ENCODE measurements around the gene SEMA3E.

The SEMA3E gene

DNA sequence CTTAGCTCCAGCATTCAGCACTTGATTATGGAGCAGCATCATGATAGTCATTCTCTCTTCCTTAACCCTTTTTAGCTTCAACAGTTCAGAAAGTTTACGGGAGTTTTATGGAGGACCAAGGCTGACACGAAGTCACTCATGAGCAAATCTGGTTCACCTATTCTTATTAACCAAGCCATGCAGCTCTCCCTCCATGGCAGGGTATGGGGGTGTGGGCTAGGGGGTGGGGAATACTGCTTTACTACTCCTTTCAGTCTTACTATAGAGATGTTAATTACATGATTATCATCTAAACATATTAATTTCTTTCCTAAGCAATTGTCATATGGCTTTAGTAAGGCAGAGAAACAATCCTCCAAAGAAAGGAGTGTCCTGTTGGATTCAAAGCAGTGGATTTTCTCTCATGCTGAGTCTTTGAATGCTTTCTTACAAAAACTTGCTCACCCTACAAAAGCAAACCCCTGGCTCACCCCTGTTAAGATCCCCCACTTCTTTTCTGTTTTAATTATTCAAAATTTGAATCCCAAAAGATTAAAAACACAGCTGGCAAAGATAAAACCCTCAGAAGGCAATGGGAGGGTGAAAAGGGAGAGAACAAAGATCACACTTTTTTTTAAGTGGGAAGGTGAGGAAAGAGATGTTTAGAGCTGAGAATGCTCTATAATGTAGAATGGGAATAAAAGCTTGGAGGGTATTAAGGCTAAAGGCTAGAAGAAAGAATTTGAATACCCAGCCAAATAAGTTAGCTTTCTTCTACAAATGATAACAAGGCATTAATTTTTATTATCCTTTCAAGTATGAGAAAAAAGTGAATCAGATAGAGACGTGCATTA lies 46.4 kb upstream of the SEMA3E start:
- H3K27me3 ChIP-seq (ENCODE audit: control insufficient read depth in 1 of 2, insufficient read depth in 1 of 2, low read length in 2 of 2): no peaks in the 10 kb centered on the region
- H3K4me2 ChIP-seq (ENCODE audit: low read length, poor library complexity, severe bottlenecking): no peak overlapping the region
- no peak overlapping the region for H2BK5ac ChIP-seq (ENCODE audit: low read depth, low read length, poor library complexity, severe bottlenecking)
- no peaks in the 10 kb centered on the region for H3K9me3 ChIP-seq (ENCODE audit: control insufficient read depth, low read length)
- no peak overlapping the region for H2BK120ac ChIP-seq (ENCODE audit: low read depth, low read length)
- no peak for DNase-seq
- no peak overlapping the region for H2AFZ ChIP-seq (ENCODE audit: low read depth, low read length)
- no peak overlapping the region for H2AK5ac ChIP-seq (ENCODE audit: low read length, severe bottlenecking)
- H4K91ac ChIP-seq (ENCODE audit: low read length): no peak overlapping the region
- no peak overlapping the region for H3K14ac ChIP-seq (ENCODE audit: low read length in 2 of 2)
- H3K4me1 ChIP-seq (ENCODE audit: control insufficient read depth, insufficient read depth, low read depth, low read length): no peaks in the 10 kb centered on the region
- H3K4me3 ChIP-seq (ENCODE audit: insufficient read depth in 1 of 2, low read depth in 1 of 2, low read length in 2 of 2): no peak overlapping the region
- no peaks in the 10 kb centered on the region for H3K79me1 ChIP-seq (replicated peaks; ENCODE audit: low read length, poor library complexity, severe bottlenecking)
- no peaks in the 10 kb centered on the region for H3K36me3 ChIP-seq (ENCODE audit: control insufficient read depth in 1 of 2, insufficient read depth in 2 of 2, low read depth in 1 of 2, low read length in 2 of 2)
- H3K18ac ChIP-seq (ENCODE audit: low read depth in 1 of 2, low read length in 2 of 2): no peak overlapping the region
- no peak overlapping the region for H3K23ac ChIP-seq (ENCODE audit: low read length in 2 of 2)
- H3K27ac ChIP-seq (ENCODE audit: low read length, poor library complexity, severe bottlenecking): no peak overlapping the region
- H2BK15ac ChIP-seq (ENCODE audit: low read depth, poor library complexity, severe bottlenecking): no peak overlapping the region
- H3K9ac ChIP-seq (ENCODE audit: low read length): no peak overlapping the region
- WGBS: 75% methylated on average over 1 of the region's 3 CpGs
- H4K8ac ChIP-seq (ENCODE audit: low read length): no peak overlapping the region
- no peak overlapping the region for H3K4ac ChIP-seq (ENCODE audit: low read depth in 1 of 2, low read length in 2 of 2)
- H2BK12ac ChIP-seq (ENCODE audit: low read length in 2 of 2): no peak overlapping the region

- Histone ChIP-seq H2BK120ac (ENCODE audit: low read depth, low read length) (no peak overlapping the region), H3K4me2 (ENCODE audit: low read length, poor library complexity, severe bottlenecking) (no peak overlapping the region), H3K18ac (ENCODE audit: low read depth in 1 of 2, low read length in 2 of 2) (no peak overlapping the region), H3K79me1 (replicated peaks; ENCODE audit: low read length, poor library complexity, severe bottlenecking) (no peaks in the 10 kb centered on the region), H3K23ac (ENCODE audit: low read length in 2 of 2) (no peak overlapping the region), H2BK12ac (ENCODE audit: low read length in 2 of 2) (no peak overlapping the region), H3K4me1 (ENCODE audit: control insufficient read depth, insufficient read depth, low read depth, low read length) (no peaks in the 10 kb centered on the region), H4K91ac (ENCODE audit: low read length) (no peak overlapping the region), H3K4ac (ENCODE audit: low read depth in 1 of 2, low read length in 2 of 2) (no peak overlapping the region), H2AK5ac (ENCODE audit: low read length, severe bottlenecking) (no peak overlapping the region), H2BK15ac (ENCODE audit: low read depth, poor library complexity, severe bottlenecking) (no peak overlapping the region), H3K27ac (ENCODE audit: low read length, poor library complexity, severe bottlenecking) (no peak overlapping the region), H3K27me3 (ENCODE audit: control insufficient read depth in 1 of 2, insufficient read depth in 1 of 2, low read length in 2 of 2) (no peaks in the 10 kb centered on the region), H3K4me3 (ENCODE audit: insufficient read depth in 1 of 2, low read depth in 1 of 2, low read length in 2 of 2) (no peak overlapping the region), H2BK5ac (ENCODE audit: low read depth, low read length, poor library complexity, severe bottlenecking) (no peak overlapping the region), H4K8ac (ENCODE audit: low read length) (no peak overlapping the region), H3K9ac (ENCODE audit: low read length) (no peak overlapping the region), H3K9me3 (ENCODE audit: control insufficient read depth, low read length) (no peaks in the 10 kb centered on the region), H2AFZ (ENCODE audit: low read depth, low read length) (no peak overlapping the region), H3K36me3 (ENCODE audit: control insufficient read depth in 1 of 2, insufficient read depth in 2 of 2, low read depth in 1 of 2, low read length in 2 of 2) (no peaks in the 10 kb centered on the region), H3K14ac (ENCODE audit: low read length in 2 of 2) (no peak overlapping the region)
- DNase-seq: no peak
- WGBS: 95% methylated on average over 1 of the region's 1 CpG
These were observed 44.3 kb upstream of the SEMA3E start for GRCh38 chr7:83693256-83693655.

- Histone ChIP-seq H2AK5ac (ENCODE audit: low read length, severe bottlenecking) (no peak overlapping the region), H2AFZ (ENCODE audit: low read depth, low read length) (no peak overlapping the region), H4K91ac (ENCODE audit: low read length) (no peak overlapping the region), H4K8ac (ENCODE audit: low read length) (no peak overlapping the region), H3K23ac (ENCODE audit: low read length in 2 of 2) (no peak overlapping the region), H3K18ac (ENCODE audit: low read depth in 1 of 2, low read length in 2 of 2) (peak overlapping the region in 1 of 2 experiments; percentile 11), H3K4me1 (ENCODE audit: control insufficient read depth, insufficient read depth, low read depth, low read length) (no peaks in the 10 kb centered on the region), H3K9me3 (ENCODE audit: control insufficient read depth, low read length) (no peaks in the 10 kb centered on the region), H3K4ac (ENCODE audit: low read depth in 1 of 2, low read length in 2 of 2) (no peak overlapping the region), H3K36me3 (ENCODE audit: control insufficient read depth in 1 of 2, insufficient read depth in 2 of 2, low read depth in 1 of 2, low read length in 2 of 2) (no peaks in the 10 kb centered on the region), H3K14ac (ENCODE audit: low read length in 2 of 2) (no peak overlapping the region), H3K79me1 (replicated peaks; ENCODE audit: low read length, poor library complexity, severe bottlenecking) (no peaks in the 10 kb centered on the region), H3K4me3 (ENCODE audit: insufficient read depth in 1 of 2, low read depth in 1 of 2, low read length in 2 of 2) (no peak overlapping the region), H2BK12ac (ENCODE audit: low read length in 2 of 2) (no peak overlapping the region), H3K27ac (ENCODE audit: low read length, poor library complexity, severe bottlenecking) (no peak overlapping the region), H2BK15ac (ENCODE audit: low read depth, poor library complexity, severe bottlenecking) (no peak overlapping the region), H3K27me3 (ENCODE audit: control insufficient read depth in 1 of 2, insufficient read depth in 1 of 2, low read length in 2 of 2) (no peaks in the 10 kb centered on the region), H2BK5ac (ENCODE audit: low read depth, low read length, poor library complexity, severe bottlenecking) (no peak overlapping the region), H3K4me2 (ENCODE audit: low read length, poor library complexity, severe bottlenecking) (no peak overlapping the region), H3K9ac (ENCODE audit: low read length) (no peak overlapping the region), H2BK120ac (ENCODE audit: low read depth, low read length) (no peak overlapping the region)
- no peak for DNase-seq
- 58% methylated on average over 4 of the region's 4 CpGs for WGBS
These were observed 42.2 kb upstream of the SEMA3E start for GRCh38 chr7:83691095-83691494.

- no peak overlapping the region for H3K4ac ChIP-seq (ENCODE audit: low read depth in 1 of 2, low read length in 2 of 2)
- no peak overlapping the region for H3K18ac ChIP-seq (ENCODE audit: low read depth in 1 of 2, low read length in 2 of 2)
- no peak overlapping the region for H4K8ac ChIP-seq (ENCODE audit: low read length)
- no peak overlapping the region for H2BK120ac ChIP-seq (ENCODE audit: low read depth, low read length)
- no peak overlapping the region for H3K14ac ChIP-seq (ENCODE audit: low read length in 2 of 2)
- no peak overlapping the region for H2AFZ ChIP-seq (ENCODE audit: low read depth, low read length)
- no peak for DNase-seq
- no peaks in the 10 kb centered on the region for H3K27me3 ChIP-seq (ENCODE audit: control insufficient read depth in 1 of 2, insufficient read depth in 1 of 2, low read length in 2 of 2)
- no peaks in the 10 kb centered on the region for H3K9me3 ChIP-seq (ENCODE audit: control insufficient read depth, low read length)
- no peak overlapping the region for H2AK5ac ChIP-seq (ENCODE audit: low read length, severe bottlenecking)
- H3K36me3 ChIP-seq (ENCODE audit: control insufficient read depth in 1 of 2, insufficient read depth in 2 of 2, low read depth in 1 of 2, low read length in 2 of 2): no peaks in the 10 kb centered on the region
- no peak overlapping the region for H2BK12ac ChIP-seq (ENCODE audit: low read length in 2 of 2)
- H4K91ac ChIP-seq (ENCODE audit: low read length): no peak overlapping the region
- no peak overlapping the region for H3K4me3 ChIP-seq (ENCODE audit: insufficient read depth in 1 of 2, low read depth in 1 of 2, low read length in 2 of 2)
- H3K4me2 ChIP-seq (ENCODE audit: low read length, poor library complexity, severe bottlenecking): no peak overlapping the region
- no peaks in the 10 kb centered on the region for H3K79me1 ChIP-seq (replicated peaks; ENCODE audit: low read length, poor library complexity, severe bottlenecking)
- H2BK5ac ChIP-seq (ENCODE audit: low read depth, low read length, poor library complexity, severe bottlenecking): no peak overlapping the region
- H3K23ac ChIP-seq (ENCODE audit: low read length in 2 of 2): no peak overlapping the region
- no peak overlapping the region for H2BK15ac ChIP-seq (ENCODE audit: low read depth, poor library complexity, severe bottlenecking)
- H3K4me1 ChIP-seq (ENCODE audit: control insufficient read depth, insufficient read depth, low read depth, low read length): peaks cover under 1% of the 10 kb centered on the region
- H3K9ac ChIP-seq (ENCODE audit: low read length): no peak overlapping the region
- WGBS: 75% methylated on average over 1 of the region's 1 CpG
- H3K27ac ChIP-seq (ENCODE audit: low read length, poor library complexity, severe bottlenecking): no peak overlapping the region
These were observed 40.9 kb upstream of the SEMA3E start for GRCh38 chr7:83689855-83690254.

All from mesenchymal stem cell (in vitro differentiated cells and primary cell).